ENCODE measurements around the gene KCMF1.

The KCMF1 gene

DNA sequence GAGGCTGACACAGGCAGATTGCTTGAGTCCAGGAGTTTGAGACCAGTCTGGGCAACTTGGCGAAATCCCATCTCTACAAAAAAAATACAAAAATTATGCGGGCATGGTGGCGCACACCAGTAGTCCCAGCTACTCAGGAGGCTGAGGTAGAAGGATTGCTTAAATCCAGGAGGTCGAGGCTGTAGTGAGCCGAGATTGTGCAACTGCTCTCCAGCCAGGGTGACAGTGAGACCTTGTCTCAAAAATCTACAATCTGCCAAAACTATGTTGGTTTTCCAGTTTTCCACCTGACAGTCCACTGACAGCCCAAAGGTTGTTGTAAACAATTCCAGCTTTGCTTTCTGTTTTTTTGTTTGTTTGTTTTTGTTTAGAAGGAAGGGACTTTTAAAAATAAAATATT lies 51.3 kb downstream of the KCMF1 start:
- no peak overlapping the region for H3K4me3 ChIP-seq (ENCODE audit: low read length)
- TF ChIP-seq, protein P1, sequence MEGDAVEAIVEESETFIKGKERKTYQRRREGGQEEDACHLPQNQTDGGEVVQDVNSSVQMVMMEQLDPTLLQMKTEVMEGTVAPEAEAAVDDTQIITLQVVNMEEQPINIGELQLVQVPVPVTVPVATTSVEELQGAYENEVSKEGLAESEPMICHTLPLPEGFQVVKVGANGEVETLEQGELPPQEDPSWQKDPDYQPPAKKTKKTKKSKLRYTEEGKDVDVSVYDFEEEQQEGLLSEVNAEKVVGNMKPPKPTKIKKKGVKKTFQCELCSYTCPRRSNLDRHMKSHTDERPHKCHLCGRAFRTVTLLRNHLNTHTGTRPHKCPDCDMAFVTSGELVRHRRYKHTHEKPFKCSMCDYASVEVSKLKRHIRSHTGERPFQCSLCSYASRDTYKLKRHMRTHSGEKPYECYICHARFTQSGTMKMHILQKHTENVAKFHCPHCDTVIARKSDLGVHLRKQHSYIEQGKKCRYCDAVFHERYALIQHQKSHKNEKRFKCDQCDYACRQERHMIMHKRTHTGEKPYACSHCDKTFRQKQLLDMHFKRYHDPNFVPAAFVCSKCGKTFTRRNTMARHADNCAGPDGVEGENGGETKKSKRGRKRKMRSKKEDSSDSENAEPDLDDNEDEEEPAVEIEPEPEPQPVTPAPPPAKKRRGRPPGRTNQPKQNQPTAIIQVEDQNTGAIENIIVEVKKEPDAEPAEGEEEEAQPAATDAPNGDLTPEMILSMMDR (conservative IDR thresholded peaks at IDR 0.05; ENCODE audit: low read depth, low read length), result no peak

DNA sequence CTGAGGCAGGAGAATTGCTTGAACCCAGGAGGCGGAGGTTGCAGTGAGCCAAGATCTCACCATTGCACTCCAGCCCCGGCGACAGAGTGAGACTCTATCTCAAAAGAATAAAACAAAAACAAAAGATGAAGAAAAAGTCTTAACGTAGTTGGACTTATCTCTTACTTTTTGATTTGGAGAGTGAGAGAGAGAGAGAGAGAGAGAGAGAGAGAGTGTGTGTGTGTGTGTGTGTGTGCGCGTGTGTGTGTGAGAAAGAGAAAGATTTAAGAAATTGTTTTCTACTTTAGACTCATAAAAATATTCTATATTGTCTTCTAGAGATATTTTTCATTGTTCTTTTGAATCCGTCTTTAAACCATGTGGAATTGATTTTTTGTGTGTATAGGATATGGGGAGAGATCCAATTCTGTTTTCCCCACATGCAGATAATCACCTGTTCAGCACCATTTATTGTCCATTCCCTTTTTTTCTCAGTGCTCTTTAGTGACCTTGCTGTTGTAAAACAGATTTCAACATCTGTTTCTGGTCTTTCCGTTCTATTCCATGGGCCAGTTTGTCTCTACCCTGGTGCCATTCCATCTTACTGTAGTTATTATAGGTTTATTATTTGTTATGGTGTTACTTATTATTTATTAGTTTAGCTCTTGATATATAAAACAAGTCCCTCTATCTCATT lies 53.5 kb downstream of the KCMF1 start:
- no peak for DNase-seq (ENCODE audit: low read depth)
- TF ChIP-seq, protein P1 (conservative IDR thresholded peaks at IDR 0.05; ENCODE audit: low read depth, low read length), result no peak
- H3K4me3 ChIP-seq (ENCODE audit: low read length), result no peak overlapping the region

More for the DNA sequence above, 51.3 kb downstream of the KCMF1 start:
- DNase-seq (ENCODE audit: low read depth), result no peak

DNA sequence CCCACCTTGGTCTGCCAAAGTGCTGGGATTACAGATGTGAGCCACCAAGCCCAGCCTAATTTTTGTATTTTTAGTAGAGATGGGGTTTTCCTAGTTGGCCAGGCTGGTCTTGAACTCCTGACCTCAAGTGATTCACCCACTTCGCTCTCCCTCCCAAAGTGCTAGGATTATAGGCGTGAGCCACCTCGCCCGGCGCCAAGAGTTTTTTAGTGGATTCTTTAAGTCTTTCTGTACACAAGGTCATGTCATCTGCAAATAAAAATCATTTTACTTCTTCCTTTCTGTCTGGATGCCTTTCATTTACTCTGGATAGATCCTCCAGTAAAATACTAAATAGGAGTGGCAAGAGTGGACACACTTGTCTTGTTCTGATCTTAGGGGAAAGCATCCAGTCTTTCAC lies 61.7 kb downstream of the KCMF1 start:
- no peak overlapping the region for H3K4me3 ChIP-seq (ENCODE audit: low read length)
- DNase-seq (ENCODE audit: low read depth), result no peak
- TF ChIP-seq, protein P1 (conservative IDR thresholded peaks at IDR 0.05; ENCODE audit: low read depth, low read length), result no peak

DNA sequence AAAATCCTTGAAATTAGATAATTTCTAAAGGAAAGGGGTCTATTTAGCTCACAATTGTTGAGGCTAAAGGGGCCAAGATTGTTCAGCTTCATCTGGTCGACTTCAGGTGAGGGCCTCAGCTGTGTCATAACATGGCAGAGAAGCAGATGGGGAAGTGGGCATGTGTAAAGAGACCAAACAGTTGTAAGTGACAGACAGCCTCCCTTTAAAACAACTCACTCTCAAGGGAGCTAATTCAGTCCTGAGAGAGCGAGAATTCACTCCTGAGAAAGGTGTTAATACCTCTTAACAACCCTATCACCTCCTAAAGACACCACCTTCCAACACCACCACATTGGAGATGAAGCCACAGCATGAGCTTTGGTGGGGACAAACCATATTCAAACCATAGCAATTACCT lies 62.4 kb downstream of the KCMF1 start:
- H3K4me3 ChIP-seq (ENCODE audit: low read length), result no peak overlapping the region
- no peak for DNase-seq (ENCODE audit: low read depth)
- TF ChIP-seq, protein P1 (conservative IDR thresholded peaks at IDR 0.05; ENCODE audit: low read depth, low read length), result no peak

DNA sequence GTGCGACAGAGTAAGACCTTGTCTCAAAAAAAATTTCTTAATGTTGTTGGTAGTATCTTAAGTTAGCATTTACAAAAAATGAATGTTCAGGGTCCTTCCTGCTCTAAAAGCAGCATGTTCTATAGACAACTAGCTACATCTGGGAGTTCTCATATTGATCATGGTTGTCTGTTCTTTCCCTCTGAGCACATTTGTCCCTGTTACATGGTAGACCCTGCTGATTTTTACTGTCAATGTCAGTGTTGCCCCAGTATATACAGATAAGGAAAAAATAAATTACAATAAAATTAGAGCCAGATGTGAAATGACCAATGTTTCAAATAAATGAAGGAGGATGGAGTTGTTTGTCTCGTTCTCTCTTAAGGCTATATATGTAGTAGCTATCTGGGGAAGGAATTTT lies 63.2 kb downstream of the KCMF1 start:
- no peak overlapping the region for H3K4me3 ChIP-seq (ENCODE audit: low read length)
- no peak for DNase-seq (ENCODE audit: low read depth)
- TF ChIP-seq, protein P1 (conservative IDR thresholded peaks at IDR 0.05; ENCODE audit: low read depth, low read length), result no peak

DNA sequence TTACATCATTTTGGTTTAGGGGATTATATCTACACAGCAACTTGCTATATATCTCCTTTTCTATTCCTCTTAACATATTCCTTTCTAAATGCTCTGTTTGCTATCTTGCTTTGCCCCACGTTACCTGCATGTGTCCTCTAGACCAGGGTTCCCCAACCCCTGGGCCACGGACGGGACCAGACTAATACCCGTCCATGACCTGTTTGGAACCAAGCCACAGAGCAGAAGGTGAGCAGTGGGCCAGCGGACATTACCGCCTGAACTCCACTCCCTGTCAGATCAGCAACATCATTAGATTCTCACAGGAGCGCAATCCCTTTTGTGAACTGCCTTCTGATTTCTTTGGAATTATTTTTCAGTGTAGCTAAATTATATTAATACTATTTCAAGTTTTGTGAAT lies 66.7 kb downstream of the KCMF1 start:
- TF ChIP-seq, protein P1 (conservative IDR thresholded peaks at IDR 0.05; ENCODE audit: low read depth, low read length), result no peak
- no peak for DNase-seq (ENCODE audit: low read depth)
- no peak overlapping the region for H3K4me3 ChIP-seq (ENCODE audit: low read length)

DNA sequence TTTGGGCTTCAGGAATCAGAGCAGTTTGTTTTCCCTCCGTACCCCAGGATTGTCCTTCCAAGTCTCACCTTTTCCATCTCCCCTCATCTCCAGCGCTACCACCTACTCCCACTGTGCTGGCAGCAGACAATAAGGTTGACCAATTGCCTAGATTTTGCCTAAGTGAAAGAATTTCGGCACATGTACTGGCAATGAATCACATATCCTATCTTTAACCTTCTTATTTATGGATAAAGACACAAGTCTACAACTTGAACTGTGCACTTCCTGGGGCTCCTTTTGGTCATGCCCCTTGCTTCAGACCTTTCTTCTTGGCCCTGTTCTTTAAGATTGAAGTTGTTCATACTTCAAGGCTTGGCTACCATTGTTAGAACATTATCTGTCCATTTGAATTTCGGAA lies 71.4 kb downstream of the KCMF1 start:
- H3K4me3 ChIP-seq (ENCODE audit: low read length), result no peak overlapping the region
- TF ChIP-seq, protein P1 (conservative IDR thresholded peaks at IDR 0.05; ENCODE audit: low read depth, low read length), result no peak

More for the DNA sequence above, 71.4 kb downstream of the KCMF1 start:
- no peak for DNase-seq (ENCODE audit: low read depth)

Measured in retinal pigment epithelial cell (primary cell).